CD4-positive, alpha-beta T cell treated with Interleukin-6 at 100 ng/mL for 8 hours (primary cell): ENCODE results near the gene RARRES2.

Experiments
- DNase-seq: peaks from one replicate; pipeline ENCODE4 v3.0.0-alpha.2; 2020; ENCODE audit warnings: mixed read lengths, low spot score

RARRES2 gene

GRCh38 chr7:150361807-150362621 lies 20.6 kb upstream of the RARRES2 start:
- DNase-seq = no peak

- DNase-seq = no peak
Measured at GRCh38 chr7:150361402-150361801, 20.0 kb upstream of the RARRES2 start.

- no peak for DNase-seq
Measured at GRCh38 chr7:150360363-150361058, 19.1 kb upstream of the RARRES2 start.

GRCh38 chr7:150359622-150360362 lies 18.4 kb upstream of the RARRES2 start:
- no peak for DNase-seq

GRCh38 chr7:150358988-150359621 lies 17.7 kb upstream of the RARRES2 start:
- DNase-seq = no peak

GRCh38 chr7:150358433-150358832 lies 17.0 kb upstream of the RARRES2 start:
- DNase-seq = no peak

- DNase-seq = no peak
Measured at GRCh38 chr7:150357771-150358427, 16.5 kb upstream of the RARRES2 start.

- peak; percentile 76 for DNase-seq
Measured at GRCh38 chr7:150357270-150357669, 15.8 kb upstream of the RARRES2 start.

- peak; percentile 43 for DNase-seq
Measured at GRCh38 chr7:150356265-150356897, 15.0 kb upstream of the RARRES2 start.

- DNase-seq = no peak
Measured at GRCh38 chr7:150355666-150356059, 14.2 kb upstream of the RARRES2 start.

GRCh38 chr7:150351587-150352194 lies 10.3 kb upstream of the RARRES2 start:
- DNase-seq = no peak

GRCh38 chr7:150346922-150347321 lies 5.5 kb upstream of the RARRES2 start:
- no peak for DNase-seq

GRCh38 chr7:150345012-150345411 lies 3.6 kb upstream of the RARRES2 start:
- no peak for DNase-seq

- DNase-seq = no peak
Measured at GRCh38 chr7:150344299-150344698, 2.9 kb upstream of the RARRES2 start.

GRCh38 chr7:150343225-150343624 lies 1.8 kb upstream of the RARRES2 start:
- no peak for DNase-seq

- DNase-seq = no peak
Measured at GRCh38 chr7:150342121-150342408, 636 bp upstream of the RARRES2 start.

GRCh38 chr7:150340875-150341262 lies 560 bp downstream of the RARRES2 start:
- DNase-seq = no peak

- no peak for DNase-seq
Measured at GRCh38 chr7:150340024-150340749, 1.2 kb downstream of the RARRES2 start.

GRCh38 chr7:150339409-150339809 lies 2.0 kb downstream of the RARRES2 start:
- DNase-seq = no peak

GRCh38 chr7:150338166-150338829 lies 3.1 kb downstream of the RARRES2 start:
- DNase-seq = no peak
